Parietal lobe (tissue), 2 donors: ENCODE data around the gene RAB3B. TPM values are rescaled to one million over a fixed set of nuclear protein-coding genes. Genes with fewer than 3 reads are reported as not detected.

Experiments used
- small RNA-seq: library from RNA; depleted of rRNA; stranded (forward); fragments of <200 nt; gene quantifications from one replicate; pipeline ENCODE3, GENCODE V24; 2014; ENCODE audit warnings: low replicate concordance
- total RNA-seq: library from RNA; depleted of rRNA; stranded (reverse); fragments of >200 nt; gene quantifications from one replicate; pipeline ENCODE4 v1.2.3, GENCODE V29; 2014

Gene RAB3B
- 9.4 TPM for total RNA-seq

GRCh38 chr1:51990478-51990965 is at the start of gene RAB3B:
Gene RAB3B, minus strand, starts transcription at chr1:51990700. Its CDS starts 13,583 bp downstream, at chr1:51977117.

GRCh38 chr1:52033190-52034049 is 42.9 kb upstream of the RAB3B start, which contains the start of gene KTI12:
Gene KTI12, minus strand, starts transcription at chr1:52033810. Its CDS starts 49 bp downstream, at chr1:52033761.

DNA sequence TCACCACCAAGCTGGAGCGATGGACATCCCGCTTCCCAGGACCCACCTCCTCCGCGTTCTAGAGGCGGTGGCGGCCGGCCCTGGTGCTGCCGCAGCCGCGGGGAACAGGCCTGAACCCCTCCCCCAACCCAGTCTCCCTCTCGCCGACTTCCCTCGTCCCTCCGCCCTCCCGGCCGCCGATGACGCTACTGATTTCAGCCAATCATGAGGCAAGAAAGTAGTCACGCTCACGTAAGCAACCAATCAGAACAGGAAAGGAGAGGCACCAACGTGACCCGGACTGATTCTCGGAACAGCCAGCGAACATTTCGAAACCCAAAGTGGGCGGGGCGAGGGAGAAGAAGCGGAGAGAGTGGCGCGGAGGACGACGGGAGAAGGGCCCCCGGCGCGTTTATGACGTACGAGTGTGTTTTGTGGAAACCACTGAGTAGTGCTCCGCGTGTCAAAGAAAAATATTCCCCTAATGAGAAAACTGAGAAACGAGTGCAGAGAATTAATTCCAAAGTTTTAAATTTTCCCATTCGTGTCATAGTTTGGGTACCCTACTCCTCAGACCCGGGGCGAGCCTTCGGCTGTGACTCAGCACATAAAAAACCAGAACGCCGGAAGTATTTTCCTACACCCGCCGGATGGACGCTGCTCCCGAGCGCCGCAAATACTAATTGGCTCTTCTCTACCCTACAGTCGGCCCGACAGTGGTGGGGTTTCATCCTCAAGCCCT is 111.7 kb downstream of the RAB3B start, which contains the start of gene NRDC:
Gene NRDC, minus strand, starts transcription at position 112 of the 721 bp plus-strand sequence. CDS start 112 bp downstream, outside the sequence.

Small RNA genes lying within 50 kb of the gene (small RNA-seq; reads per million reads assigned to genes)
- not detected for gene RN7SL290P
- gene RNA5SP48 = not detected

Other genes with a start within 250 kb of the RAB3B start
- 127 TPM for gene NRDC, start 112.0 kb downstream of the RAB3B start, total RNA-seq
- 9.1 TPM for gene KTI12, start 43.1 kb upstream of the RAB3B start, total RNA-seq
- gene TXNDC12, start 64.5 kb upstream of the RAB3B start, total RNA-seq = 19.1 TPM
- gene BTF3L4, start 65.6 kb upstream of the RAB3B start, total RNA-seq = 129 TPM
- gene ZFYVE9, start 151.4 kb upstream of the RAB3B start, total RNA-seq = 99.8 TPM